ENCODE data around the gene C1QL2. TPM values are rescaled to one million over a fixed set of nuclear protein-coding genes. Genes with fewer than 3 reads are reported as not detected.

C1QL2 gene
- total RNA-seq, 1 experiment from 2014 or later = not detected

GRCh38 chr2:119156105-119156890, 2.3 kb downstream of the C1QL2 start:
- in situ Hi-C loops (cut with HindIII; ENCODE audit: low pct_unique_long_range_greater_than_20kb, low sequenced_read_pairs) = no loop called here

GRCh38 chr2:119155633-119156032, 2.9 kb downstream of the C1QL2 start:
- in situ Hi-C loops (cut with HindIII; ENCODE audit: low pct_unique_long_range_greater_than_20kb, low sequenced_read_pairs) = no loop called here

More at GRCh38 chr2:119156105-119156890, 2.3 kb downstream of the C1QL2 start:
- DNase-seq (ENCODE audit: low read depth, low spot score) = no peak

GRCh38 chr2:119154076-119154475, 4.5 kb downstream of the C1QL2 start:
- in situ Hi-C loops (cut with HindIII; ENCODE audit: low pct_unique_long_range_greater_than_20kb, low sequenced_read_pairs) = no loop called here
- no peak for DNase-seq (ENCODE audit: low read depth, low spot score)

More at GRCh38 chr2:119155633-119156032, 2.9 kb downstream of the C1QL2 start:
- DNase-seq (ENCODE audit: low read depth, low spot score) = no peak

- DNase-seq (ENCODE audit: low read depth, low spot score) = no peak
- in situ Hi-C loops (cut with HindIII; ENCODE audit: low pct_unique_long_range_greater_than_20kb, low sequenced_read_pairs) = no loop called here
Measured at GRCh38 chr2:119149611-119150010, 8.9 kb downstream of the C1QL2 start.

- no peak for DNase-seq (ENCODE audit: low read depth, low spot score)
- in situ Hi-C loops (cut with HindIII; ENCODE audit: low pct_unique_long_range_greater_than_20kb, low sequenced_read_pairs) = no loop called here
Measured at GRCh38 chr2:119147776-119148715, 10.5 kb downstream of the C1QL2 start.

- in situ Hi-C loops (cut with HindIII; ENCODE audit: low pct_unique_long_range_greater_than_20kb, low sequenced_read_pairs) = no loop called here
- DNase-seq (ENCODE audit: low read depth, low spot score) = no peak
Measured at GRCh38 chr2:119144806-119145205, 13.7 kb downstream of the C1QL2 start.

GRCh38 chr2:119142824-119143223, 15.7 kb downstream of the C1QL2 start:
- in situ Hi-C loops (cut with HindIII; ENCODE audit: low pct_unique_long_range_greater_than_20kb, low sequenced_read_pairs) = no loop called here
- DNase-seq (ENCODE audit: low read depth, low spot score) = peak; percentile 51

GRCh38 chr2:119137502-119137901, 21.0 kb downstream of the C1QL2 start:
- DNase-seq (ENCODE audit: low read depth, low spot score) = no peak
- in situ Hi-C loops (cut with HindIII; ENCODE audit: low pct_unique_long_range_greater_than_20kb, low sequenced_read_pairs) = no loop called here

- DNase-seq (ENCODE audit: low read depth, low spot score) = no peak
- in situ Hi-C loops (cut with HindIII; ENCODE audit: low pct_unique_long_range_greater_than_20kb, low sequenced_read_pairs) = no loop called here
Measured at GRCh38 chr2:119136872-119137271, 21.7 kb downstream of the C1QL2 start.

- in situ Hi-C loops (cut with HindIII; ENCODE audit: low pct_unique_long_range_greater_than_20kb, low sequenced_read_pairs) = no loop called here
- no peak for DNase-seq (ENCODE audit: low read depth, low spot score)
Measured at GRCh38 chr2:119136093-119136492, 22.5 kb downstream of the C1QL2 start.

- no peak for DNase-seq (ENCODE audit: low read depth, low spot score)
- in situ Hi-C loops (cut with HindIII; ENCODE audit: low pct_unique_long_range_greater_than_20kb, low sequenced_read_pairs) = no loop called here
Measured at GRCh38 chr2:119134775-119135174, 23.8 kb downstream of the C1QL2 start.

- in situ Hi-C loops (cut with HindIII; ENCODE audit: low pct_unique_long_range_greater_than_20kb, low sequenced_read_pairs) = no loop called here
- peak; percentile 58 for DNase-seq (ENCODE audit: low read depth, low spot score)
Measured at GRCh38 chr2:119126650-119127049, 31.9 kb downstream of the C1QL2 start.

GRCh38 chr2:119123389-119123788, 35.2 kb downstream of the C1QL2 start:
- no peak for DNase-seq (ENCODE audit: low read depth, low spot score)
- in situ Hi-C loops (cut with HindIII; ENCODE audit: low pct_unique_long_range_greater_than_20kb, low sequenced_read_pairs) = no loop called here

GRCh38 chr2:119122663-119123062, 35.9 kb downstream of the C1QL2 start:
- DNase-seq (ENCODE audit: low read depth, low spot score) = no peak
- in situ Hi-C loops (cut with HindIII; ENCODE audit: low pct_unique_long_range_greater_than_20kb, low sequenced_read_pairs) = no loop called here

- in situ Hi-C loops (cut with HindIII; ENCODE audit: low pct_unique_long_range_greater_than_20kb, low sequenced_read_pairs) = no loop called here
Measured at GRCh38 chr2:119119999-119120756, 38.4 kb downstream of the C1QL2 start.

GRCh38 chr2:119119076-119119785, 39.3 kb downstream of the C1QL2 start:
- DNase-seq (ENCODE audit: low read depth, low spot score) = no peak
- in situ Hi-C loops (cut with HindIII; ENCODE audit: low pct_unique_long_range_greater_than_20kb, low sequenced_read_pairs) = no loop called here

More at GRCh38 chr2:119119999-119120756, 38.4 kb downstream of the C1QL2 start:
- no peak for DNase-seq (ENCODE audit: low read depth, low spot score)
